NCI-H2227 (cell line): ENCODE results near the gene MMP2.

Source experiments
- DNase-seq: peaks from one replicate; lab custom pipeline; 2025; ENCODE audit not compliant: unreplicated experiment; lab: John Stamatoyannopoulos, UW

Gene MMP2

DNA sequence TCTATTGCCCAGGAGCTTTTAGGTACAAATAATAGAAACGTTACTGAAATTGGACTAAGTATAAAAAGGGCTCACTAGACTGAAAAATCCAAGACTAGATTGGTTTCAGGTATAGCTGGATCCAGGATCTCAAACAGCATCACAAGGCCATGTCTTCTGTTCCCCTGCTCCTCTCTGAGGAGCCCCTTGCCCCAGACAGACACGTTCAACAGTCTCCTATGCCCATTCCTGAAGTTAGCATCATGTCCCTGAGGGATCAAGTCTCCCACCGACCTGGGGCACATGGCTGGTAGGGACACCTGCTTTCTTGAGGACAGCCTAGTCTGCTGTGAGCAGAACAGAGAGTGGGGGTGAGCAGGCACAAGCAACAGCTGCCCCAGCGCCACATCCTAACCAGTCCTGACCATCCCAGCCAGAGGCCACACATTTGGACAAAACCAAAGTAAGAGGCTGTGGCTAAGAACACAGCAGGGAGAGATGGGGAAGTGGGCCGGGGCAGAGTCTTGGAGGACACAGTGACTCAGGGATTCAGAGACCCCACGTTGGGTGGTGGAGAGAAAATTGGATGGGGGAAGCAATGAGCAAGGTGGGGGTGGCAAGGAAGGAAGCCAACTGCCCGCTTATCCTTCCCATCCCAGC lies 10.5 kb upstream of the MMP2 start:
- no peak for DNase-seq

DNA sequence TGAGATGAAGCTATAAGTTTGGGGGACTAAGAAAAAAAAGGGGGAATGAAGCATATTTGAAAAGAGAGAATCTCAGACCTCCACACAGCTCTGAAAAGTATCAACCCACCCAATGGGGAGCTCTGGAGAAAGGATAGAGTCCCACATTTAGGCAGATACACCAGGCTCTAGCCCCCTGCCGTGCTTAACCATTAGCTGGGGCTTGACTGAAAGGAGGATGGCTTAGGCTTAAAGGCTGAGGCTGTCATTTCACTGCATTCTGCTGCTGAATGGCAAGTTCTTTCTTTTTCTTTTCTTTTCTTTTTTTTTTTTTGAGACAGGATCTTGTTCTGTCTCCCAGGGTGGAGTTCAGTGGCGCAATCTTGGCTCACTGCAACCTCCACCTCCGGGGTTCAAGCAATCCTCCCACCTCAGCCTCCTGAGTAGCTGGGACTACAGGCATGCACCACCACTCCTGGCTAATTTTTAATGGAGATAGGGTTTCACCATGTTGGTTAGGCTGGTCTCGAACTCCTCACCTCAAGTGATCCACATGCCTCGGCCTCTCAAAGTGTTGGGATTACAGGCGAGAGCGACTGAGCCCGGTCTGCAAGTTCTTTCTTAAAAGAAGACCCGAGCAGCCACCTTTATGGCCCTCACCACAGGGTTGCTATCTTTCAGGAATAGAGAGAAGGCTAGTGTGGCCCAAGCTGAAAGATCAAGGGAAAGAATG lies 9.0 kb upstream of the MMP2 start:
- no peak for DNase-seq

DNA sequence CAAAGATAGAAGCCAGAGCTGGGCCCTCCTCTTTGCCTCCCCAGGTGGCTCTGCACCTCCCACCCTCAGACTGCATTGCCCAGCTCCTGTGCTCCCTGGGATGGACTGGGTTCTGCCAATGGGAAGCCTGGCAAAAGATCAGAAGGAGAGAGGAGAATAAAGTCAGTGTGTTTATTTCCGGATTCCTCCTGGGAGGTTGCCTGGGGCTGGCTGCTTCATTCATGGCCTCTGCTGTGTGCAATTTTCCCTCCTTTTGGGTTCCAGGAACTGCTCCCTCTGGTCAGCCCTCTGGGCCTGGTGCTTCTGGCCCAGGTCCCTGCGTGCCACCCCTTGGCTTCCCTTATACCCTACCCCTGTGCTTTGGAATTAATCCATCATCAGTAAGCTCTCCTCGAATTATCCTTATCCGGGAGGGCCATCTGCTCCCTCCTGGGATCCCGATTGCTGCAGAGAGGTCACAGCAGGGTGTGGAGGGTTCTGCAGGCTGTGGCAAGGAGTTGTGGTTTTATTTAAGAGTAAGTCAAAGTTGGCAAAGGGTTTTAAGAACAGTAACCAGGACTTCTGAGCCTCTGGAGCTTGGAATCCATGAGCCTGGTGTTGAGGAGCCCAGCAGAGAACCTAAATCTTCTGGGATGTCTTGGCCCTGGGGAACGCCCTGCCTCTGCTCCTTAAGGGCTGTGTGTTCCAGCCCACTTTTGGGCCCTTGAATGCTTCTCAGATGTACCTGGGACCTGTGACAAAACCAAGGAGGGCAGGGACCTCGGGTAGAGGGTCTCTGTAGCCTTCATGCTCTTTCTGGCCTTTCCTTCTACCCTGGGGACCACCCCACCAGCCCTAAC lies 8.2 kb upstream of the MMP2 start:
- no peak for DNase-seq

DNA sequence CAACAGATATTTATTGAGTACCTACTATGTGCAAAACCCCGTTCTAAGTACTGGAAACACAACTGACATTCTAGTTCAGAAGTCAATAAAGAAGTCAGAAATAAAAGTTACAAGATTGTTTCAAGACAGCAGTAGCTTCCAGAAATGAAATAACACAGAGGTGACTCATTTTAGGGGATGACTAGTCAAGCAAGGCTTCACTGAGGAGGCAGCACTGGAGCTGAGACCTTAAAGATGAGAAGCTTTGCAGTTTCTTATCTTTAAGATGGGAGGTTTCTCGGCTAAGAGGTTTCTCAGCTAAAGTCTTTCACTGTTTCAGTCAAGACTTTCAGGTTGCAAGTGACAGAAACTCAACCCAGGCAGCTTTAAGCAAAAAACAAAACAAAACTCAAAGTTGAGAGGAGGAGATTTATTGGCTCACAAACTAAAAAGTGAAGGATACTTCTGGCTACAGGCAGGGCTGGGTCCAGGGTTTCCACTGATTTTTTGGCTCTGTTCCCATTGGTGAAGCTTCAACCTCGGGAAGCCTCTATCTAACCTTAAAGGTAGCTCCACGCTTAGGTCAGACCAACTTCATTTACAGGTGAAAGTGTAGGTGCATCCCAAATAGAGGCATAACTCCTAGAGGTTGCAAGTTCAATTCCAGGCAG lies 7.4 kb upstream of the MMP2 start:
- DNase-seq = no peak

DNA sequence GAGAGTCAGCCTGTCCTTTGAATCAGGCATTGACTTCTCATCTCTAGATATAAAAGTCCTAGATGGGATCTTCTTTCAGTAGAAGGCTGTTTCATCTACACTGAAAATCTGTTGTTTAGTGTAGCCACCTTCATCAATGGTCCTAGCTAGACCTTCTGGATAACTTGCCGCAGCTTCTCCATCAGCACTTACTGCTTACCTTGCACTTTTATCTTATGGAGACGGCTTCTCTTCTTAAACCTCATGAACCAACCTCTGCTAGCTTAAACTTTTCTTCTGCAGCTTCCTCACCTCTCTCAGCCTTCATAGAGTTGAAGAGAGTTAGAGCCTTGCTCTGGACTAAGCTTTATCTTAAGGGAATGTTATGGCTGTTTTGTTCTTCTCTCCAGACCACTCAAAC lies 5.4 kb upstream of the MMP2 start:
- DNase-seq = no peak

DNA sequence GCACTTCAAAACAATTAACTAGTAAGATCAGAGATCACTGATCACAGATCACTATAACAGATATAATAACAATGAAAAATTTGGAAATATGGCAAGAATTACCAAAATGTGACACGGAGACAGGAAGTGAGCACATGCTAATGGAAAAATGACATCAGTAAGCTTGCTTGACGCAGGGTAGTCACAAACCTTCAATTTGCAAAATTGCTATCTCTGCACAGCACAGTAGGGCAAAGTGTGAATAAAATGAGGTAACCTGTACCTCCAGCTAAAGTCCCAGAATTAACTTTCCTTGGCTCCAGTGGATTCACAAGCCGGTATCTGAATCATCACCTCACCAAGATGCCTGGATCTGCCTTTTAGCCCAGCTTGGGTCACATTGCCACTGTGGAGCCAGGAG lies 4.2 kb upstream of the MMP2 start:
- DNase-seq = no peak

DNA sequence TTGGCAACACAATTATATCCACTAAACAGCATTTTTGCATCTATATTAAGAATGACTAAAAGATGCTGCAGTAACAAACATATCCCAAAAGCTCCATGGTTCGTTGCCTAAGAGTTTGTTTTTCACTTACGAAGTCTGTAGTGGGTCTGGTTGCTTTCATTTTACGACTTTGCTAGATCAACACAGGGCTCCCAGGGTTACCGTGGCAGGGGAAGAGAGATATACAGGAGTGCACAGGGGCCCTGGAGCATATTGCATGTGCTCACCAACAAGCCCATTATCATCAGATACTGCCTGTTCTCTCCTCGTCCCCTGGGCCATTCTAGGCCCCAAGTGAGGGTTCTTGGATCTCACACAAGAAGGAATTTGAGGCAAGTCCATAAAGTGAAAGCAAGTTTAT lies 3.1 kb upstream of the MMP2 start:
- DNase-seq = no peak

DNA sequence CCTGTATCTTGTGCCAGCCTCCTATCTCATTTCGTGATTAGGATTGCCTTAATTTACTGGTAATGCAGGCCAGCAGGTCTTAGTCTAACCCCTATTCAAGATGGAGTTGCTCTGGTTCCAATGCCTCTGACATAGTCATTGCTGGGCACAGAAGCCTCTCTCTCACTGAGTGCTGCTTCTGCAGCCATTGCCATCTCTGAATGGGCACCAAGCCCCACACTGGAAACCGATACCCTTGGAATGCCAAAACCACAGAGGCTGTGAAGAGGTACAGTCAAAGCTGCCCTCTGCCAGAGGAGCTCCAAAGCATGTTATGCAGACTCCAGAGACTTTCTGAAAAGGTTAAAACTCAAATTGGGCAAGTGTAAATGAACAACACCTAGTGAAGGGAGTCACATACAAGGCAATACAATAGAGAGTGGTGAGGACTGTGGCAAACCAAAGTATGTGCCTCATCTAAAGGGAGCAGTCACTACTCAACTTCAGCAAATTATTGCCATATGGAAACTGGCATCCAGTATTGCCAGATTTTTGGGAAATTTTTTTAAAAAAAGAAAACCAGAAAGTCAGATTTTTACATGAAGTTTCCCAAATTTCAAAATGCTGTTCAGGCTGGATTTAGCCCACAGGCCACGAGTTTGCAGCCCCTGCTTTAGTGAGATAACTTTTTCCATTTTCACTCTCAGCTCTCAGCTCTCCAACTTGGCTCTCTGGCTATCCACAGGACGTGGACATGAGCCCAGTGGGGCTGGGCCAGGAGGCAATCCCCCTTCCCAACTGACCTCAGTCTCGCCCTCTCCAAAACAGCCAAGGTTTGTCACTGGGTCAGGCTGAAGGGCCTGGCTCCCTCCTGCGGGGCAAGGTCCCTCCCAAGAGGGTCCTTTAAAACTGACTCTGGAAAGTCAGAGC lies 2.1 kb upstream of the MMP2 start:
- DNase-seq = no peak

DNA sequence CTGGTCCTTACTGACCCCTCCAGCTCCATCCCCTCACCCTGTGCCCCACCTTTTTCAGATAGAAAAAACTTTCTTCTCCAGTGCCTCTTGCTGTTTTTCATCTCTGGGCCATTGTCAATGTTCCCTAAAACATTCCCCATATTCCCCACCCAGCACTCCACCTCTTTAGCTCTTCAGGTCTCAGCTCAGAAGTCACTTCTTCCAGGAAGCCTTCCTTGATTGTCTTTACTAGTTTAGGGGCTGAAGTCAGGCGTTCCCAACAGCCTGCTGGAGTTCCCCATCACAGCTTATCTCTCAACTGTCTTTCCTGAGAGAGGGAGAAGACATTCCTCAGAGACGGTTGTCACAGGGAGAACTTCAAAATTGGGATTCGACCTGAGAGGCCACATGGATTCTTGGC lies 1.3 kb upstream of the MMP2 start:
- DNase-seq = no peak

DNA sequence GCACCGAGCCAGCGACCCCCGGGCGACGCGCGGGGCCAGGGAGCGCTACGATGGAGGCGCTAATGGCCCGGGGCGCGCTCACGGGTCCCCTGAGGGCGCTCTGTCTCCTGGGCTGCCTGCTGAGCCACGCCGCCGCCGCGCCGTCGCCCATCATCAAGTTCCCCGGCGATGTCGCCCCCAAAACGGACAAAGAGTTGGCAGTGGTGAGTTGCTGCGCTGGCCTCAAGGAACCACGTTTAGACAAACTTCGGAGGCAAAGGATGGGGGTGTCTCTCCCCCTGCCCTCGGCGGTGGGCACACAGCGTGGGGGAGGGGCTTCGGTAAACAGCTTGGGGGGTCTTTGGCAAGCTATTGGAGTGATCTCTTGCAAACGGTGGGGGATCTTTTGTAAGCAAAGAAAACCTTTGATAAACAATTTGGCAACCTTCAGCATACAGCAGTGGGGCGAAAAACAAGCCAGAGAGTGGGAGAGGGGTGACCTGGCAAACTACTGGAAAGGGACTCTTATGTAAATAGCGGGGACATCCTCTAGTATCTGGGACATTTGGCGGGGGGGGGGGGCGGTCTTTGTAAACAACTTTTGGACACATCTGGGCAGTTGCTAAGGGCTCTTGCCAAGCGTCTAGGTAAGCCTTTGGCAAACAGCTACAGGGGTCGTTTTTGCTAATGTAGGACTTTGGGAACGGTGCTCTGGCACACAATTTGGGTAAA lies 587 bp downstream of the MMP2 start:
- peak; percentile 36 for DNase-seq

DNA sequence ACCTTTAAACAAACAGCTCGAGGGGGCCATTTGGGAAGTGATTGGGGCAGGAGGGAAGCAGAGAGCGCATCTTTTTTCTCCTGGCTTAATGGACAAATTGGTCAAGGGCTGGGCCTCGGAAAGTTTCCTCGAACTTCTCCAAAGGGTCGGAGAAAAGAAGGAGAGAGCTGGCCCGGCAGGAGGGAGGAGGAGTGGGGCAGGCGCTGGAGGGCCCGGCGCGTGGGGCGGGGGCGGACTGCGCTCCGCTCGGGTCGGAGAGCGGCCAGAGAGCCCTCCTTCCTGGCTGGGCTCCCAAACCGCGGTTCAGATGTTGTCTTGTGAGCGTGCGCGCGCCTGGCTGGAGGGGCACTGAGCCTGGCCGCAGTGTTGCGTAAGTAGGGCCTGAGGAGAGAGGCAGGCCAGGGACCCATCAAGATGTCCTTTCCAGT lies 1.2 kb downstream of the MMP2 start:
- DNase-seq = peak; percentile 16

DNA sequence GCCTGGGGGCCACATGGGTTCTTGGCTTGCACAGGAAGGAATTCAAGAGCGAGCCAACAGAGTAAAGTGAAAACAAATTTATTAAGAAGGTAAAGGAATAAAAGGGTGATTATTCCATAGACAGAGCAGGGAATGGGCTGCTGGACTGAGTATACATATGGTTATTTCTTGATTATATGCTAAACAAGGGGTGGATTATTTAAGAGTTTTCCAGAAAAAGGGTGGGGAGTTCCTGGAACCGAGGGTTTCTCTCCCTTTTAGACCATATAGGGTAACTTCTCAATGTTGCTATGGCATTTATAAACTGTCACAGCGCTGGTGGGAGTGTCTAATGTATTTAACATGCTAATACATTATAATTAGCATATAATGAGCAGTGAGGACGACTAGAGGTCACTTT lies 2.0 kb downstream of the MMP2 start:
- DNase-seq = no peak

DNA sequence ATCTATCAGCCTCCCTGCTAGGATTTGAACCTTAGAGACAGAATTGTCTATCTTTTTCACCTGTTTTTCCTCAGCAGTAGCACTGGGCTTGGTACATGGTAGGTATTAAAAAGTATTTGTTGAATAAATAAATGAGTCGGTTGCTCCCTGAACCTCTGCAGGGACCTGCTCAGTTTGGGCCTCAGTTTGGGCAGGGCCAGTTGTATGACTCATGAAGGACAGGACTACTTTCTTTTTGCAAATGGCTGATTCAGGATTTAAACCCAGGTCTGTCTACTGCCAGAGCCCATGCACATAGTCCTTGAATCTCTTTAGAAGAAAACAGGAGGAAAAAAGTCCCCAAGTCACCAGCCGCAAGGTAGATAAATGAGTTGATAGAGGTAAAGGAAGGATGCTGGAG lies 3.1 kb downstream of the MMP2 start:
- DNase-seq = no peak

DNA sequence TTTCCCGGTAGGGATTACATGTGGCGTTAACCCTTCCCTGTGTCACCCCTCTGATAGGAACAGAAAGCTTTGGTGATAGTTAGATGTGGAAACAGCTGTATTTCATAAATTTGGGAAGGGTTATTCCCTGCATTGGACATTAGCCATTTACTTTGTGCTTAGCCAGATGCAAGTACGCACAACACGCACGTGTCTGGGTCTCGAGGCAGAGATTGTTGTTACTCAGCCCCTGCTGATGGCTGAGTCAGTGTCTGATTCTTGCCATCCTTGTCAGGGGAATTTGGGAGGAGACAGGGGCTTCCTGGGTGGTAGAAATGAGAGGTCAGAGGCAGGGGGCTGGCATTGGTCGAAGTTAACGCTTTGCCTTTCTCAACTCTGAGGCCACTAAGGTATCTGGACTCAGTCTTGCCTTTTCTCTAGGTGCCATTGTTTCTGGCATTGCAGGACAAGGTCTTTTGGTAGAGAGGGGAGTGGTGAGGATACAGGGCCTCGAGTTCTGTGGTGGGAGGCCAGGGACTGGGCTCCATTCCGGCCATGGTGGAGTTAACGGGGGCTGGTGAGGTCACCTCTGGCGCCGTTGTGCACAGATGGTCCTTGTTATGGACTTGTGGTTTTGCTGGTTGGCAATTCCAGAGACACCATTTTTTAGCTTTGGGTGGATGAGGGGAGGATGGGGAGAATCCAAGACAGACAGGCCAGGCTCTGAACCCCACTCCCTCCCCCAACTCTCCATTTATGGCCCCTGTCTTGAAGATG lies 8.2 kb downstream of the MMP2 start:
- no peak for DNase-seq

DNA sequence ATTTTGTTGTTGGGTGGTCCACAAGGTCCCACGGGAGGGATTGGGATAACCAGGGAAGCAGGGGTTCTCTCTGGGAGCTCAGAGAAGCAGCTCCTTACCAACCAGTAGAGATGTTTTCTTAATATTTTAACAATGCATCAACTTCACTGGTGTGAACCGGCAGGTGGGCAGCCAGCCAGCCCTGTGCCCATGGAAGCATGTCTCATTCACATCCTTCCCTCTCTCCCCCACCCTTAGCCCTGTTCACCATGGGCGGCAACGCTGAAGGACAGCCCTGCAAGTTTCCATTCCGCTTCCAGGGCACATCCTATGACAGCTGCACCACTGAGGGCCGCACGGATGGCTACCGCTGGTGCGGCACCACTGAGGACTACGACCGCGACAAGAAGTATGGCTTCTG lies 9.3 kb downstream of the MMP2 start:
- DNase-seq = no peak

DNA sequence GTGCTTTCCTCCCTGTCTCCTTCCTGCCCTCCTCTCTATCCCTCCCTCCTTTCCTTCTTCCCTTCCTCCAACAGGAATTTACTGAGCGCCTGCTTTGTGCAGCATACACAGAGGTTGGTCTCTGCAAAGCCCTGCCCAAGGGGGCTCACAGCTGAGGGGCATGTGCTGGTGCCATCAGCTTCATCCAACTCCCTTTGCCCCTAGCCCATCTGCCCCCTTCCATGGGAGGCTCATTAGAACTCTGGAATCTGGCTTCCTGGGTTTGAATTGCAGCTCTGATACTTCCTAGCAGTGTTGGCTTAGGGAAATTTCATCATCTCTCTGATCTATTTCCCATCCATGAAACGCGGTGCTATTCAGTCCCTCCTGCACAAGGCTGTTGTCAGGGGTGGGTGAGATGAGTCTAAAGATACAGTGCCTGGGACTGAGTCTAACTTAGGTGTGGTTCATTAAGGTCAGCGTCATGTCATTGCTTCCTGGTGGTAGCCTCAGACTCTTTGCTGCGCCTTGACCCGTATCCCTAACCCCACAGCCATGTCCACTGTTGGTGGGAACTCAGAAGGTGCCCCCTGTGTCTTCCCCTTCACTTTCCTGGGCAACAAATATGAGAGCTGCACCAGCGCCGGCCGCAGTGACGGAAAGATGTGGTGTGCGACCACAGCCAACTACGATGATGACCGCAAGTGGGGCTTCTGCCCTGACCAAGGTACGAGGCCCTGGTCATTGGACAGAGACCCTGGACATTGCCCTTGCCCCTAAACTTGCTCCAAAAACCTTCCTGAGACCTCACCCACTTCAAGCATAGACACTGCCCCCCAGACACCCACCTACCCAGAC lies 10.3 kb downstream of the MMP2 start:
- DNase-seq = no peak

DNA sequence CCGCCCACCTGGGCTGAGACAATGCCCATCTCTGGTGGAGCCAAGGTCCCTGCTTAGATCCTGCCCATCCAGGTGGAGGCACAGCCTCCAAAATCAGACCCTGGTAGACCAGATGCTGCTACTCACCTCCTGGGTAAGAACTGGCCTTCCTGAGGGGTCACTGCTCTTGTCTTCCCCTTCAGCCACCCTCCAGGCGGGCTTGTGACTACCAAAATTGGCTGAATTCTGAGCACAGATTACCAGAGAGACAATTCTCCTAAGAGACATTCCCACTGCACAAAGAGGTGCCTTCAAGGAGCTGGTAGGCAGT lies 10.9 kb downstream of the MMP2 start:
- DNase-seq = no peak

DNA sequence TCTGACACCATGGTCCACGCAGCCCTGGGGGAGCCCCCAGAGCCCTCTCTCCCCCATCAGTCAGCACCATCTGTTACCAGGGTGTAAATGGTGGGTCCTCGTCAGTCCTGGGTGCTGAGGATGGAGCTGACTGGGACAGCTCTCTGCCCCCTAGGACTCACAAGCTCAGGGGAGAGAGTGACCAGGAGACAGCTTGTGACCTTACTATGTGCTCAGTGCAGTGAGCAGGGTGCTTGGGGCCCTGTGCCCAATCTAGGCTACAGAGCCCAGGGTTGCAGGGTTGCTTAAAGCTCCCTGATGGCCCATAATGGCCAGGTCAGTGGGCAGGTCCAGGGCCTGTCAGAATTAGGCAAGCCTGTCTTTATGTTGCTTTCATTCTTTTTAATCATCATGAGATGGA lies 11.3 kb downstream of the MMP2 start:
- DNase-seq = no peak

DNA sequence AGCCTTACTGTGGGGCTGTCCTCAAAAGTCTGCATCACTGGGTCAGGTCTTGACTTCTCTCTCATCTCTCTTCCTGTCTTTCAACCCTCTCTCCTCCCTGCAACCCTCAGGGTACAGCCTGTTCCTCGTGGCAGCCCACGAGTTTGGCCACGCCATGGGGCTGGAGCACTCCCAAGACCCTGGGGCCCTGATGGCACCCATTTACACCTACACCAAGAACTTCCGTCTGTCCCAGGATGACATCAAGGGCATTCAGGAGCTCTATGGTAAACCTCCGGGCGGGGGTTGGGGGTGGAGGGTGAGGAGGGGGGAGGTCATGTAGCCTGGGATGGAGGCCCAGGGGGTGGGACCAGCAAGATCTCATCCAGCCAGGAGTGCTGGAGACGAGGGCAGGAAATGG lies 12.7 kb downstream of the MMP2 start:
- no peak for DNase-seq
